Gastroesophageal sphincter (tissue), 4 donors: ENCODE results near the gene PTPN14. TPM values are rescaled to one million over a fixed set of nuclear protein-coding genes. Genes with fewer than 3 reads are reported as not detected.

Experiments used
- ATAC-seq: fragments of 150-250 bp; one replicate; pipeline ENCODE4 v1.9.1; 2016; ENCODE audit warnings: mild to moderate bottlenecking, moderate library complexity
- H3K27ac ChIP-seq, 4 donors: fragments of 200-600 bp; sonication (generic) in 3 of 4; 1 replicate in 3 of 4; 2 replicates in 1 of 4; pipeline ENCODE4 v1.5.1; 2016 to 2019
- H3K27me3 ChIP-seq: fragments of 200-600 bp; sonication (generic); one replicate; pipeline ENCODE4 v1.5.1; 2019
- H3K36me3 ChIP-seq, 2 donors: fragments of 200-600 bp; sonication (generic); one replicate each; pipeline ENCODE4 v1.5.1; 2019; ENCODE audit warnings: control low read depth in 1 of 2
- H3K4me1 ChIP-seq, 3 donors: fragments of 200-600 bp; sonication (generic); 1 replicate in 2 of 3; 2 replicates in 1 of 3; pipeline ENCODE4 v1.5.1; 2016 to 2019; ENCODE audit warnings: control low read depth in 2 of 3
- H3K4me3 ChIP-seq, 2 donors: fragments of 200-600 bp; sonication (generic); one replicate each; pipeline ENCODE4 v1.5.1; 2019; ENCODE audit warnings: mild to moderate bottlenecking in 1 of 2, moderate library complexity in 1 of 2
- H3K9me3 ChIP-seq, 3 donors: fragments of 200-600 bp; sonication (generic); one replicate each; pipeline ENCODE4 v1.5.1; 2017 to 2019; ENCODE audit warnings: control low read depth in 2 of 3
- EP300 ChIP-seq: sonication (generic); formaldehyde crosslinking; IDR thresholded peaks from one replicate; pipeline ENCODE4 v1.6.1; 2017; ENCODE audit warnings: antibody characterized with exemption, mild to moderate bottlenecking
- POLR2A ChIP-seq, 2 donors: fragments of 450-650 bp; IDR thresholded peaks; one replicate each; pipeline ENCODE4 v1.6.1; 2017; ENCODE audit warnings: antibody characterized with exemption in 2 of 2, mild to moderate bottlenecking in 2 of 2, moderate library complexity in 1 of 2
- POLR2AphosphoS5 ChIP-seq: sonication (generic); formaldehyde crosslinking; IDR thresholded peaks from one replicate; pipeline ENCODE4 v1.6.1; 2017; ENCODE audit warnings: antibody characterized with exemption
- WGBS, 2 donors: methylation state at CpG; one replicate each; pipeline ENCODE4 v1.1.5; 2018; ENCODE audit warnings: low coverage in 1 of 2; 5-methylcytosine and 5-hydroxymethylcytosine counted together
- total RNA-seq, 4 donors: library from RNA; depleted of rRNA; stranded (reverse); fragments of >200 nt; gene quantifications; one replicate each; pipeline ENCODE4 v1.1.0, GENCODE V29; 2016
- TF ChIP-seq, protein P1 (sequence below), 4 experiments: fragments of 200-600 bp in 2 of 4; fragments of 450-650 bp in 2 of 4; sonication (generic) in 1 of 4; IDR thresholded peaks; one replicate each; pipeline ENCODE4 v1.5.1; 2017 to 2019; ENCODE audit warnings: antibody characterized with exemption in 4 of 4, mild to moderate bottlenecking in 2 of 4, moderate library complexity in 2 of 4

Gene PTPN14
- total RNA-seq, 4 donors from 2014 or later, result 38.9 to 96.8 (median 75.4) TPM

DNA sequence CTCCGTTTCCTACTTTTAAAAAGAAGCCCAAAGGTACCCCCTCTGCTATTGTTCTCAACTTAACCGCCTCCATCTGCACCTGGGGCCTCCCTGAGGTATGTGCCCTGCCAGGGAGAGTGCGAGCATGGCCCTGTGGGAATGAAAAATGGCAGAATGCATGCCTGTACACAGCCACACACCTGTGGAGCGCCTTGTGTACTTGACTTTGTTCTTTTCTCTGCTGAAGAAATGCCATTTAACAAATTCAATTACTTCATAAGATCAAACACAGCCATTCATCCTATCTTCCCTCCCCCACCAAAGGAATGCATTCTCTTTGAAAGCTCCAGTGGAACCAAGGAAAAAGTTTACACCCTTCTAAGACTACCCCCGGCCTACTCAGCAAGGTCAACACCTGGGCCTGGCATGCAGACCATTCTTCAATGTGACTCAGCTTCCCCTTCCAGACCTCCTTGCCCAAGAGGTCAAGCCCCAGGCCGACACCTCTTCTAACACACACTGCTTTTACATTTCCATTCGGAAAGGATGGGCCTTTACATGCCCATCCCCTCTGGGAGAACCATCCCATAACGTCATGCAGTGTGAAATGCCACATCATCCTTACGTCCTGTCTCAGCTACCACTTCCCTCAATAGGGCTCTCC is 146.7 kb downstream of the PTPN14 start:
- Histone ChIP-seq H3K27me3 (no peaks in the 10 kb centered on the region), H3K4me3 (no peak overlapping the region), H3K27ac (no peak overlapping the region), H3K4me1 (peaks cover 0 to 5% (median 0%) of the 10 kb centered on the region in 3 donors), H3K9me3 (no peaks in the 10 kb centered on the region), H3K36me3 (peaks cover 0 to 33% of the 10 kb centered on the region in 2 donors)
- ATAC-seq, result no peak
- TF ChIP-seq EP300 (no peak), POLR2AphosphoS5 (no peak), POLR2A (IDR thresholded peaks at IDR 0.05) (no peak)
- TF ChIP-seq, protein P1, sequence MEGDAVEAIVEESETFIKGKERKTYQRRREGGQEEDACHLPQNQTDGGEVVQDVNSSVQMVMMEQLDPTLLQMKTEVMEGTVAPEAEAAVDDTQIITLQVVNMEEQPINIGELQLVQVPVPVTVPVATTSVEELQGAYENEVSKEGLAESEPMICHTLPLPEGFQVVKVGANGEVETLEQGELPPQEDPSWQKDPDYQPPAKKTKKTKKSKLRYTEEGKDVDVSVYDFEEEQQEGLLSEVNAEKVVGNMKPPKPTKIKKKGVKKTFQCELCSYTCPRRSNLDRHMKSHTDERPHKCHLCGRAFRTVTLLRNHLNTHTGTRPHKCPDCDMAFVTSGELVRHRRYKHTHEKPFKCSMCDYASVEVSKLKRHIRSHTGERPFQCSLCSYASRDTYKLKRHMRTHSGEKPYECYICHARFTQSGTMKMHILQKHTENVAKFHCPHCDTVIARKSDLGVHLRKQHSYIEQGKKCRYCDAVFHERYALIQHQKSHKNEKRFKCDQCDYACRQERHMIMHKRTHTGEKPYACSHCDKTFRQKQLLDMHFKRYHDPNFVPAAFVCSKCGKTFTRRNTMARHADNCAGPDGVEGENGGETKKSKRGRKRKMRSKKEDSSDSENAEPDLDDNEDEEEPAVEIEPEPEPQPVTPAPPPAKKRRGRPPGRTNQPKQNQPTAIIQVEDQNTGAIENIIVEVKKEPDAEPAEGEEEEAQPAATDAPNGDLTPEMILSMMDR (IDR thresholded peaks at IDR 0.05), result no peak
- WGBS, 2 donors, result 75 to 76% methylated on average over 9 of the region's 9 CpGs

DNA sequence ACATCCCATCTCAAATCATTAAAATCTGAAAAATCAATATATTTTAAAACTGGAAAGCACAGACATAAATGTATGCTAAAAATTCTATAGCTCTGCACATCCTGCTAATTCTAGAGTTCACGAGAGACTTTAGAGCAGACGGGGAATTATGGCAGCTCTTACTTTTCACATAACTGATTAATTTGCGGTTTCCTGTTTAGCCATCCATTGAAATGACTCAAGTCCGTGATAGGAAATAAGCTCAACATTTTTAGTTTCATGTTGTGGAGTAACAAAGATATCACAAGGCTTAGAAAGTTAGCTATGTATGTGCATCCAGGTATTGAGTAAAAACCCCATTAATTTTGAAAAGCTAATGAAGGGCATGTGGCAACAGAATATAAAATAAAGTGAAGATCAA is 147.2 kb downstream of the PTPN14 start:
- H3K27ac ChIP-seq, result no peak overlapping the region
- H3K4me1 ChIP-seq, result peaks cover 0 to 5% (median 0%) of the 10 kb centered on the region in 3 donors
- TF ChIP-seq POLR2AphosphoS5 (no peak), POLR2A (IDR thresholded peaks at IDR 0.05) (no peak)
- TF ChIP-seq, protein P1 (IDR thresholded peaks at IDR 0.05), result no peak
- WGBS, 2 donors, result 77 to 87% methylated on average over 4 of the region's 4 CpGs
- H3K27me3 ChIP-seq, result no peaks in the 10 kb centered on the region
- H3K36me3 ChIP-seq, result peaks cover 0 to 33% of the 10 kb centered on the region in 2 donors
- ATAC-seq, result no peak
- H3K9me3 ChIP-seq, result no peaks in the 10 kb centered on the region
- H3K4me3 ChIP-seq, result no peak overlapping the region

DNA sequence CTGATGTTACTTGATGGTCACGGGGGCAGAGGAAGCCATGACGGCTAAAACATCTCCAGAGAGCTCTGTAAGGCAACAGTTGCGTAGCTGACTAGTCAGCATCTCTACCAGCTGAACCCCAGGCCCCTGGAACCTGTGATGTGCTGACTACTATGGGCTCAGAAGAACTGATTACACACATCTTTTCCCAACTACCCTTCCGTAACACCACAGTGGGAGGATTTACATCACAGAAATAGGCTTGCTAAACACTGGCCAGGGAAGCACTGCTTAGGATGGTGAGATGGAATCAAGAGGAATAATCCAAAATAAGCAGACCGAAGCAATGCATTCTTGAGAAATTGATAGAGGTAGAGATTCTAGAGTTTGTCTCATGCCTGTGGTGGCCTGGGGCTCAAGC is 148.0 kb downstream of the PTPN14 start:
- 80 to 98% methylated on average over 5 of the region's 5 CpGs for WGBS, 2 donors
- Histone ChIP-seq H3K27me3 (no peaks in the 10 kb centered on the region), H3K9me3 (no peaks in the 10 kb centered on the region), H3K4me1 (peaks cover 0 to 5% (median 0%) of the 10 kb centered on the region in 3 donors), H3K4me3 (no peak overlapping the region), H3K27ac (no peak overlapping the region), H3K36me3 (peaks cover 0 to 33% of the 10 kb centered on the region in 2 donors)
- no peak for ATAC-seq
- no peak for TF ChIP-seq POLR2A (IDR thresholded peaks at IDR 0.05)

DNA sequence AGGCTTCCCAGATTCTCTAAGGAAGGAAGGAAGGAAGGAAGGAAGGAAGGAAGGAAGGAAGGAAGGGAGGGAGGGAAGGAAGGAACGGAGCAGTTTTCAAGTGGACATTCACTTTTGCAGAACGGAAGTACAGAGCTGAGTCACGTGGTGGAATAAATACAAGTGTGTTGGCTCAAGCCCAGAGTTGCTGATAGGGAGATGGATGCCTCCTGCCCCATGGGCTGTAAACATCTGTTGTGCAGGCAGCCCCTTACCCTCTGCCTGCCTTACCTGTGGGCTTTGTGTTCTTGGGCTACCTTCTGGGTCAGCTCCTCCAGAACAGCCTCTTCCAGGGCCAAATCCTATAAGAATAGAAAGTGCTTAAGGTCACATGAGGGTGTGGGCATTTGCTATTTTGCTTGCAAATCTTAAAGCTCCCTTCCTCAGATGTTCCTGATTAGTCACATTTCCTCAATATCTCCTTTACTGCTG is 148.8 kb downstream of the PTPN14 start:
- Histone ChIP-seq H3K36me3 (peaks cover 0 to 37% of the 10 kb centered on the region in 2 donors), H3K9me3 (no peaks in the 10 kb centered on the region), H3K27ac (no peak overlapping the region), H3K27me3 (no peaks in the 10 kb centered on the region), H3K4me3 (no peak overlapping the region), H3K4me1 (peaks cover 0 to 5% (median 0%) of the 10 kb centered on the region in 3 donors)
- WGBS, 2 donors, result 0 to 15% methylated on average over 1 to 3 of the region's 3 CpGs
- no peak for ATAC-seq
- TF ChIP-seq POLR2A (IDR thresholded peaks at IDR 0.05) (no peak), POLR2AphosphoS5 (no peak), EP300 (no peak)
- TF ChIP-seq, protein P1 (IDR thresholded peaks at IDR 0.05), result no peak

DNA sequence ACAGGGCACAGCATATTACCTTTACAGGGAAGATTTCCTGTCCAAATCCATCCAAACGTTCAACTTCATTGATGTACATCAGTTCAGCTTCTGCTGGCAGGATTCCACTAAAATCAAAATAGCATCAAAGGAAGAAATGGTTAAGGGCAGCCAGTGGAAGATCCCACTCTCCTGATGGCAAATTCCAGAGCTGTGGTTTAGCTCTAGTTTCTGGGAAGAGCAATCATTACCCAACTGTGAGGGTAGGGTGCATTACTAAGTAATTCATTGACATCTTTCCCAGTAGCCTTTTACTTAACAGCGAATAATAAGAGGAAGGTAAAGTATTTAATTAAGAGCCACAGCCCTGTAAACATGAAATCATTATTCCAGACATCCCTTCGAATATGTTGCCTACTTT is 149.7 kb downstream of the PTPN14 start:
- H3K27ac ChIP-seq, result no peak overlapping the region
- TF ChIP-seq EP300 (no peak), POLR2AphosphoS5 (no peak), POLR2A (IDR thresholded peaks at IDR 0.05) (no peak)
- TF ChIP-seq, protein P1 (IDR thresholded peaks at IDR 0.05), result no peak
- H3K36me3 ChIP-seq, result peaks cover 0 to 47% of the 10 kb centered on the region in 2 donors
- 68 to 88% methylated on average over 2 to 3 of the region's 3 CpGs for WGBS, 2 donors
- no peak for ATAC-seq
- no peak overlapping the region for H3K4me3 ChIP-seq
- H3K4me1 ChIP-seq, result peaks cover 0 to 5% (median 0%) of the 10 kb centered on the region in 3 donors
- H3K27me3 ChIP-seq, result no peaks in the 10 kb centered on the region
- H3K9me3 ChIP-seq, result no peaks in the 10 kb centered on the region
